Urinary bladder (tissue), 2 donors: Measurements from ENCODE around the gene GPR3. TPM values are rescaled to one million over a fixed set of nuclear protein-coding genes. Genes with fewer than 3 reads are reported as not detected.

ENCODE experiments used
- polyA plus RNA-seq: library from polyadenylated mRNA; stranded (reverse); fragments of 200-250 nt; gene quantifications from one replicate; pipeline ENCODE4 v1.2.3, GENCODE V29; 2013
- total RNA-seq: library from RNA; depleted of rRNA; stranded (reverse); fragments of >200 nt; gene quantifications from one replicate; pipeline ENCODE4 v1.2.3, GENCODE V29; 2014
- donor health status: healthy.

GPR3 gene
- total and polyA plus RNA-seq, 2 donors = 0.16 to 1.8 TPM

Other genes starting within 250 kb of the GPR3 start
- 9.7 TPM for gene SLC9A1, start 237.5 kb upstream of the GPR3 start, total RNA-seq
- gene SLC9A1, start 237.5 kb upstream of the GPR3 start, polyA plus RNA-seq = 18.3 TPM
- gene WDTC1, start 158.0 kb upstream of the GPR3 start, total RNA-seq = 16.5 TPM
- 39.8 TPM for gene WDTC1, start 158.0 kb upstream of the GPR3 start, polyA plus RNA-seq
- 12.8 TPM for gene TMEM222, start 70.5 kb upstream of the GPR3 start, total RNA-seq
- 58.4 TPM for gene TMEM222, start 70.5 kb upstream of the GPR3 start, polyA plus RNA-seq
- 12.8 TPM for gene SYTL1, start 50.6 kb upstream of the GPR3 start, total RNA-seq
- 31.0 TPM for gene SYTL1, start 50.6 kb upstream of the GPR3 start, polyA plus RNA-seq
- gene MAP3K6, start 25.7 kb upstream of the GPR3 start, total RNA-seq = 10.1 TPM
- 83.3 TPM for gene MAP3K6, start 25.7 kb upstream of the GPR3 start, polyA plus RNA-seq
- not detected for gene FCN3, start 17.8 kb upstream of the GPR3 start, total RNA-seq
- 4.5 TPM for gene FCN3, start 17.8 kb upstream of the GPR3 start, polyA plus RNA-seq
- gene CD164L2, start 9.3 kb upstream of the GPR3 start, total RNA-seq = not detected
- 0.06 TPM for gene CD164L2, start 9.3 kb upstream of the GPR3 start, polyA plus RNA-seq
- gene WASF2, start 97.5 kb downstream of the GPR3 start, total RNA-seq = 40.7 TPM
- 83.6 TPM for gene WASF2, start 97.5 kb downstream of the GPR3 start, polyA plus RNA-seq
- gene AHDC1, start 211.5 kb downstream of the GPR3 start, total RNA-seq = 19.0 TPM
- 44.8 TPM for gene AHDC1, start 211.5 kb downstream of the GPR3 start, polyA plus RNA-seq
- 3.4 TPM for gene FGR, start 242.6 kb downstream of the GPR3 start, total RNA-seq
- gene FGR, start 242.6 kb downstream of the GPR3 start, polyA plus RNA-seq = 15.8 TPM